ENCODE results near the gene EFNA4.

Gene EFNA4

DNA sequence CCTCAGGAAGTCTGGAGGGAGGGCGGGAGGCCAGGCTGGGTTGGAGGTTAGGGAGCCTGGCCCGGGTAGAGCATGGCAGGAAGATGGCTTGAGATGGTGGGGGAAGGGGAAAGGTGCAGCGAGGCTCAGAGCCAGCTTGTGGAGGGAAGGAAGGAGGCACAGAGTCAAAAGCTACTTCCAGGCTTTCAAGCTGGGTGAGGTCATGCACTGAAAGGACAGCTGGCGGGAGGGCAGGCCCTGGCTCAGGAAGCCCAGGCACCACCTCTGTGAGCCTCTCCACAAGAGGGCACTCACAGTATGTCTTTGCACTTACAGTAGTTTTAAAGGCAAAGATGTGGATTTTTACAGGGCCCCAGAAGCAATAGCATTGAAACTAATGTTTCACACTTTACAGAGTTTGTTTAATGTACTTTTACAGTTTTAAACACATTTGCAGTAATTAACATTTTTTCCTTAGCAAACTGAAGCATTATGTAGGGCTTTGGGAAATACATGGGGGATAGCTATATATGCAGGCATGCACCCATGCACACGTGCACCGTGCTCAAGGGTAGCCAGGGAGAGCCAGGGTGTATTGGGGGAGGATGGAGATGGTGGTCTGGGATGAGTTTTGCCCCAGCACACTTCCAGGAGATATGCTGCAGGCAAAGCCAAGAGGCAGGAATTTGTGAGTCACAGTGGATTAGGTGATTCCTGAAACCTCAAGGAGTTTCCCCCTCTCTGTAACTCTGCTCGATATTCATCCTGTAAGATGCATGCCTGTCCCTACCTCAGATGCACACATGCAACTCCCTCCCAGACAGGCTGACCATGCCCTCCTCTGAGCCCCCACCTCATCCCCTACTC lies 18.5 kb upstream of the EFNA4 start:
- Histone ChIP-seq H3K9ac (ENCODE audit: low read length) (peak overlapping the region; percentile 26), H3K14ac (ENCODE audit: low read length in 2 of 2) (peak overlapping the region in 1 of 2 experiments; percentile 73), H3K18ac (ENCODE audit: low read depth in 1 of 2, low read length in 2 of 2) (peak overlapping the region in 1 of 2 experiments; percentile 34), H3K4me1 (ENCODE audit: control insufficient read depth, insufficient read depth, low read depth, low read length) (peaks cover 18% of the 10 kb centered on the region), H3K4ac (ENCODE audit: low read depth in 1 of 2, low read length in 2 of 2) (peak overlapping the region in 1 of 2 experiments; percentile 24), H3K27ac (ENCODE audit: low read length, poor library complexity, severe bottlenecking) (no peak overlapping the region), H3K9me3 (ENCODE audit: control insufficient read depth, low read length) (no peaks in the 10 kb centered on the region), H4K8ac (ENCODE audit: low read length) (peak overlapping the region; percentile 45), H3K4me3 (ENCODE audit: insufficient read depth in 1 of 2, low read depth in 1 of 2, low read length in 2 of 2) (no peak overlapping the region), H3K4me2 (ENCODE audit: low read length, poor library complexity, severe bottlenecking) (no peak overlapping the region), H2AK5ac (ENCODE audit: low read length, severe bottlenecking) (no peak overlapping the region), H2BK15ac (ENCODE audit: low read depth, poor library complexity, severe bottlenecking) (no peak overlapping the region), H2BK12ac (ENCODE audit: low read length in 2 of 2) (peak overlapping the region in 1 of 2 experiments; percentile 59), H3K79me1 (replicated peaks; ENCODE audit: low read length, poor library complexity, severe bottlenecking) (no peaks in the 10 kb centered on the region), H2BK5ac (ENCODE audit: low read depth, low read length, poor library complexity, severe bottlenecking) (no peak overlapping the region), H3K36me3 (ENCODE audit: control insufficient read depth in 1 of 2, insufficient read depth in 2 of 2, low read depth in 1 of 2, low read length in 2 of 2) (no peaks in the 10 kb centered on the region), H4K91ac (ENCODE audit: low read length) (no peak overlapping the region), H2BK120ac (ENCODE audit: low read depth, low read length) (no peak overlapping the region), H2AFZ (ENCODE audit: low read depth, low read length) (peak overlapping the region; percentile 46), H3K23ac (ENCODE audit: low read length in 2 of 2) (no peak overlapping the region), H3K27me3 (ENCODE audit: control insufficient read depth in 1 of 2, insufficient read depth in 1 of 2, low read length in 2 of 2) (peaks cover 0 to 10% of the 10 kb centered on the region in 2 experiments)
- DNase-seq, result peak; percentile 86
- 51% methylated on average over 7 of the region's 7 CpGs for WGBS

DNA sequence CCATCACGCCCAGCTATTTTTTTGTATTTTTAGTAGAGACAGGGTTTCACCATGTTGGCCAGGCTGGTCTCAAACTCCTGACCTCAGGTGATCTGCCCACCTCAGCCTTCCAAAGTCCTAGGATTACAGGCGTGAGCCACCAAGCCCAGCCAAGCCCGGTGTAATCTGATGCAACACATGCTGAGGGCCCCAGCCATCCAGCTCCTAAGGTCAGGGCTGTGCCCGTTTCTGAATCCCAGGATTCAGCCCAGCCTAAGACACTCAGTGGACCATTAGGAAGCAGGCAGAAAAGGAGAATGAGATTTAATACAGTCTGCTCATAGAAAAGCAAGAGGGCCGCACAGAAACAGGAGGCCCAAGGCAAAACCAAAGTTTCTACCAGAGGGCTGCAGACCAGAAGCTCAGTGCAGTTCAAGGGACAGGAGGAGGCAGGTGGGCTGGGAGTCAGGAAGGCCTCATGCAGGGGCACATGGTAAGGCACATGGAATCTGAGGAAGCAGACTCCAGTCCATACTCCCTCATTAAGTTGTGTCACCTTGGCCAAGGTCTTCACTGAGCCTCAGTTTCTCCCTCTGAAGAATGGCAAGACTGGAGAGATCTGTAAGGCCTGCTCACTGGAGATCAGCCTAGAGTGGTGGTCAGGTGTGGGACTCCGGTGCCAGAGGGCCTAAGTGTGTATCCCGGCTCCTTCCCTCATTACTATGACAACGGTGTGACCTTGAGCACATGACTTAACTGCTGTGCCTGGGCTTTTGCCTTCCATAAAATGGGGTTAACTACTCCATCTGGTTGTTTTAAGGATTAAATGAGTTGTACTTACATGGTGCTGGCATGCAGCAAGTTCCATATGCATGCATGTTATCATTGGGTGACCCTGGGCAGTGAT lies 14.8 kb upstream of the EFNA4 start:
- Histone ChIP-seq H3K9ac (ENCODE audit: low read length) (peak overlapping the region; percentile 5), H2BK15ac (ENCODE audit: low read depth, poor library complexity, severe bottlenecking) (no peak overlapping the region), H3K9me3 (ENCODE audit: control insufficient read depth, low read length) (no peaks in the 10 kb centered on the region), H3K27me3 (ENCODE audit: control insufficient read depth in 1 of 2, insufficient read depth in 1 of 2, low read length in 2 of 2) (no peaks in the 10 kb centered on the region), H3K79me1 (replicated peaks; ENCODE audit: low read length, poor library complexity, severe bottlenecking) (peaks cover 3% of the 10 kb centered on the region), H3K36me3 (ENCODE audit: control insufficient read depth in 1 of 2, insufficient read depth in 2 of 2, low read depth in 1 of 2, low read length in 2 of 2) (peaks cover 0 to 1% of the 10 kb centered on the region in 2 experiments), H3K14ac (ENCODE audit: low read length in 2 of 2) (no peak overlapping the region), H2BK12ac (ENCODE audit: low read length in 2 of 2) (no peak overlapping the region), H2BK120ac (ENCODE audit: low read depth, low read length) (no peak overlapping the region), H3K27ac (ENCODE audit: low read length, poor library complexity, severe bottlenecking) (no peak overlapping the region), H3K4ac (ENCODE audit: low read depth in 1 of 2, low read length in 2 of 2) (no peak overlapping the region), H2AK5ac (ENCODE audit: low read length, severe bottlenecking) (no peak overlapping the region), H2BK5ac (ENCODE audit: low read depth, low read length, poor library complexity, severe bottlenecking) (no peak overlapping the region), H3K4me2 (ENCODE audit: low read length, poor library complexity, severe bottlenecking) (no peak overlapping the region), H3K4me1 (ENCODE audit: control insufficient read depth, insufficient read depth, low read depth, low read length) (peaks cover 30% of the 10 kb centered on the region), H3K18ac (ENCODE audit: low read depth in 1 of 2, low read length in 2 of 2) (no peak overlapping the region), H3K23ac (ENCODE audit: low read length in 2 of 2) (no peak overlapping the region), H4K8ac (ENCODE audit: low read length) (no peak overlapping the region), H3K4me3 (ENCODE audit: insufficient read depth in 1 of 2, low read depth in 1 of 2, low read length in 2 of 2) (no peak overlapping the region), H4K91ac (ENCODE audit: low read length) (no peak overlapping the region), H2AFZ (ENCODE audit: low read depth, low read length) (no peak overlapping the region)
- no peak for DNase-seq
- WGBS, result 92% methylated on average over 8 of the region's 8 CpGs

DNA sequence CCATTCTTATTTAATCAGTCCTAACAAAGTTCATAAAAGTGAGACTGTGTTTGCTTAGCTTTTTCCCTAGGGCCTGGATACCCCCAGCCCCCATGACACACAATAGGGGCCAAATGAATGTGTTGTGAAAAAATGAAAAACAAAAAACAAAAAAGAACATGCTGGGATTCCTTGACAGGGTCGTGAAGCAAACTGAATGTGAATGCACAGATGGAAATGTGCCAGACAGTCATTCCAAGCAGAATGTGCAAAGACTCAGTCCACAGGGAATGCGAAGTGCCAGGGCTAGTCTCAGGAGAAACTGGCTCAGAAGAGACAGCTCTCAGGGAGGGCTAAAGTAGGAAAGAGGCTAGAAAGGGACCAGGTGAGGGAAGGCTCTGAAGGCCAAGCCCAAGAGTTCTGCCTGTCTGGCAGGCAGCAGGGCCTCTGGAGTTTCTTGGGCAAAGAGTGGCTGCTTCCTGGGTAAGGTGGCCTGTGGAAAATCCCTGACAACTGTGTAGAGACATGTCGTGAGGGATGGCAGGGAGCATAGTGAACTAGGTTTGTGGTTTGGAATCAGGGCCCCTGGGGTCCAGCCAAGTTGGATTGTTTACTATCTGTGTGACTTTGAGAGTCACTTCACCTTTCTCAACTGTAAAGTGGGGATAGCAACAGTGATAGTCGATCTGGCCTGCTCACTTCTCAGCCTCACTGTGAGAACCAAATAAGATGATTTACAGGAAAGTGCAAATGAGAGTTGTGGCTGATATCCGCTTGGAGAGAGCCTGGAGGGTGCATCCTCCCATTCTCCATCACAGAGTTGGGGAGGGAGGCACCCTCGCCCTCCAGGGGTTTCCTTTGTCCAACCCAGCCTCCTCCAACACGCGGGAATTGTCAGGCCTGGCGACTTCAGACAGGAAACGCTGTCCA lies 13.6 kb upstream of the EFNA4 start:
- H3K9ac ChIP-seq (ENCODE audit: low read length), result peak overlapping the region; percentile 87
- H4K91ac ChIP-seq (ENCODE audit: low read length), result no peak overlapping the region
- peak overlapping the region in 1 of 2 experiments; percentile 98 for H3K18ac ChIP-seq (ENCODE audit: low read depth in 1 of 2, low read length in 2 of 2)
- peak overlapping the region in 1 of 2 experiments; percentile 91 for H3K4me3 ChIP-seq (ENCODE audit: insufficient read depth in 1 of 2, low read depth in 1 of 2, low read length in 2 of 2)
- peak overlapping the region; percentile 99 for H2AFZ ChIP-seq (ENCODE audit: low read depth, low read length)
- no peak overlapping the region for H2AK5ac ChIP-seq (ENCODE audit: low read length, severe bottlenecking)
- H3K27me3 ChIP-seq (ENCODE audit: control insufficient read depth in 1 of 2, insufficient read depth in 1 of 2, low read length in 2 of 2), result no peaks in the 10 kb centered on the region
- H2BK12ac ChIP-seq (ENCODE audit: low read length in 2 of 2), result no peak overlapping the region
- 14% methylated on average over 8 of the region's 10 CpGs for WGBS
- peaks cover 11% of the 10 kb centered on the region for H3K79me1 ChIP-seq (replicated peaks; ENCODE audit: low read length, poor library complexity, severe bottlenecking)
- H3K36me3 ChIP-seq (ENCODE audit: control insufficient read depth in 1 of 2, insufficient read depth in 2 of 2, low read depth in 1 of 2, low read length in 2 of 2), result peaks cover 11% of the 10 kb centered on the region in 2 experiments
- peak; percentile 61 for DNase-seq
- peaks cover 25% of the 10 kb centered on the region for H3K4me1 ChIP-seq (ENCODE audit: control insufficient read depth, insufficient read depth, low read depth, low read length)
- peak overlapping the region; percentile 59 for H4K8ac ChIP-seq (ENCODE audit: low read length)
- H3K4ac ChIP-seq (ENCODE audit: low read depth in 1 of 2, low read length in 2 of 2), result no peak overlapping the region
- peak overlapping the region; percentile 96 for H3K4me2 ChIP-seq (ENCODE audit: low read length, poor library complexity, severe bottlenecking)
- no peak overlapping the region for H3K14ac ChIP-seq (ENCODE audit: low read length in 2 of 2)
- no peak overlapping the region for H2BK5ac ChIP-seq (ENCODE audit: low read depth, low read length, poor library complexity, severe bottlenecking)
- peak overlapping the region; percentile 25 for H3K27ac ChIP-seq (ENCODE audit: low read length, poor library complexity, severe bottlenecking)
- no peak overlapping the region for H2BK15ac ChIP-seq (ENCODE audit: low read depth, poor library complexity, severe bottlenecking)
- no peak overlapping the region for H3K23ac ChIP-seq (ENCODE audit: low read length in 2 of 2)
- no peaks in the 10 kb centered on the region for H3K9me3 ChIP-seq (ENCODE audit: control insufficient read depth, low read length)
- no peak overlapping the region for H2BK120ac ChIP-seq (ENCODE audit: low read depth, low read length)

All from mesenchymal stem cell (in vitro differentiated cells and primary cell).